Gastrocnemius medialis (tissue), 4 donors: ENCODE results near the gene MYL1.

ENCODE experiments used
- POLR2A ChIP-seq, 2 donors: fragments of 450-650 bp; IDR thresholded peaks; one replicate each; pipeline ENCODE4 v1.6.1; 2017; ENCODE audit warnings: antibody characterized with exemption in 2 of 2, mild to moderate bottlenecking in 2 of 2, moderate library complexity in 2 of 2
- TF ChIP-seq, protein P1 (sequence below), 5 experiments: fragments of 450-650 bp in 3 of 5; fragments of 200-600 bp in 2 of 5; sonication (generic) in 2 of 5; IDR thresholded peaks in 4 of 5; conservative IDR thresholded peaks in 1 of 5; 1 replicate in 4 of 5; 2 replicates in 1 of 5; pipeline ENCODE4 v1.5.1; 2016 to 2019; ENCODE audit warnings: antibody characterized with exemption in 5 of 5, mild to moderate bottlenecking in 3 of 5, moderate library complexity in 3 of 5

DNA sequence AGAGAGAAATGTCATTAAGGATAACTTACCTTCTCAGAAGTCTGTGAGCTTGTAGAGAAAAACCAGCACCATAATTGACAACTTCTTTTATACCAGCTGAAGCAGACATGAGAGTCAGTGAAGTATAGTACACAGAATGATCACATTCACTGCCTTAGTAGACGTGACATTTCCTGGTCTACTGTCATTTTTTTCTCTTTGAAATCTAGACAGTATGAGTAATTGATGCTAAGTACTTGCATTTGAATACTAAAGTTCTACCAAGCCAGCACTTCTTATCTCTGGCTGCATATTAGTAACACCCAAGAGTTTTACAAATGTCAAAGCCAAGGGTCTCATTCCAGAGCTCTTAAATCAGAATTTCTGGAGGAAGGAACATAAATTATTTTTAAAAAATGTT lies 64.4 kb downstream of the MYL1 start:
- TF ChIP-seq, protein P1, sequence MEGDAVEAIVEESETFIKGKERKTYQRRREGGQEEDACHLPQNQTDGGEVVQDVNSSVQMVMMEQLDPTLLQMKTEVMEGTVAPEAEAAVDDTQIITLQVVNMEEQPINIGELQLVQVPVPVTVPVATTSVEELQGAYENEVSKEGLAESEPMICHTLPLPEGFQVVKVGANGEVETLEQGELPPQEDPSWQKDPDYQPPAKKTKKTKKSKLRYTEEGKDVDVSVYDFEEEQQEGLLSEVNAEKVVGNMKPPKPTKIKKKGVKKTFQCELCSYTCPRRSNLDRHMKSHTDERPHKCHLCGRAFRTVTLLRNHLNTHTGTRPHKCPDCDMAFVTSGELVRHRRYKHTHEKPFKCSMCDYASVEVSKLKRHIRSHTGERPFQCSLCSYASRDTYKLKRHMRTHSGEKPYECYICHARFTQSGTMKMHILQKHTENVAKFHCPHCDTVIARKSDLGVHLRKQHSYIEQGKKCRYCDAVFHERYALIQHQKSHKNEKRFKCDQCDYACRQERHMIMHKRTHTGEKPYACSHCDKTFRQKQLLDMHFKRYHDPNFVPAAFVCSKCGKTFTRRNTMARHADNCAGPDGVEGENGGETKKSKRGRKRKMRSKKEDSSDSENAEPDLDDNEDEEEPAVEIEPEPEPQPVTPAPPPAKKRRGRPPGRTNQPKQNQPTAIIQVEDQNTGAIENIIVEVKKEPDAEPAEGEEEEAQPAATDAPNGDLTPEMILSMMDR (IDR thresholded peaks at IDR 0.05 in 4 of 5, conservative IDR thresholded peaks at IDR 0.05 in 1 of 5) = no peak
- TF ChIP-seq POLR2A (IDR thresholded peaks at IDR 0.05) = no peak
